A673 (cell line): ENCODE data around the gene TMEM26. TPM values are rescaled to one million over a fixed set of nuclear protein-coding genes. Genes with fewer than 3 reads are reported as not detected.

ENCODE experiments used
- BruUV-seq: library from RNA; stranded (reverse); fragments of 400-500 nt; replicated peaks from 2 replicates; lab custom pipeline; 2021; lab: Mats Ljungman, UMichigan
- CTCF ChIA-PET: fragments of 300-600 bp; sonication (Branson Sonifier 250); formaldehyde crosslinking; loops from one replicate; lab custom pipeline; 2022; ENCODE audit warnings: antibody characterized with exemption; lab: Charles Lee
- POLR2A ChIA-PET: fragments of 300-600 bp; sonication (Branson Sonifier 250); formaldehyde crosslinking; loops from one replicate; lab custom pipeline; 2022; ENCODE audit warnings: antibody characterized with exemption; ENCODE audit not compliant: low non-redundant PET; lab: Charles Lee
- DNase-seq: peaks from one replicate; pipeline ENCODE4 v3.0.0-alpha.2; 2015; ENCODE audit warnings: low spot score
- H3K27ac ChIP-seq: fragments of 200-600 bp; sonication (generic); 2 replicates; pipeline ENCODE4 v1.5.1; 2016; ENCODE audit warnings: mixed run types, low read depth, mild to moderate bottlenecking, mixed read lengths, antibody characterized with exemption, low read length; ENCODE audit not compliant: poor library complexity, severe bottlenecking
- H3K27me3 ChIP-seq: fragments of 200-600 bp; sonication (generic); replicated peaks from 2 replicates; pipeline ENCODE4 v1.6.1; 2017; ENCODE audit warnings: mixed run types, low read depth, mild to moderate bottlenecking, mixed read lengths, antibody characterized with exemption, low read length; ENCODE audit not compliant: insufficient read depth, poor library complexity
- H3K36me3 ChIP-seq: fragments of 200-600 bp; sonication (generic); 2 replicates; pipeline ENCODE4 v1.6.1; 2016; ENCODE audit warnings: mixed run types, mild to moderate bottlenecking, mixed read lengths, antibody characterized with exemption, low read length; ENCODE audit not compliant: insufficient read depth, poor library complexity, severe bottlenecking
- H3K4me1 ChIP-seq: fragments of 200-600 bp; sonication (generic); 2 replicates; pipeline ENCODE4 v1.6.1; 2017; ENCODE audit warnings: mixed run types, mild to moderate bottlenecking, mixed read lengths, antibody characterized with exemption, low read length; ENCODE audit not compliant: insufficient read depth, poor library complexity, severe bottlenecking
- H3K4me3 ChIP-seq: fragments of 200-600 bp; sonication (generic); 2 replicates; pipeline ENCODE4 v1.5.1; 2016; ENCODE audit warnings: low read depth, mixed run types, mild to moderate bottlenecking, mixed read lengths, low read length; ENCODE audit not compliant: poor library complexity, severe bottlenecking
- H3K9me3 ChIP-seq: fragments of 200-600 bp; sonication (generic); 2 replicates; pipeline ENCODE4 v1.6.1; 2016; ENCODE audit warnings: mixed run types, low read depth, mild to moderate bottlenecking, mixed read lengths, antibody characterized with exemption, low read length; ENCODE audit not compliant: poor library complexity, severe bottlenecking
- EZH2 ChIP-seq: fragments of 200-600 bp; sonication (generic); IDR thresholded peaks from 2 replicates; pipeline ENCODE4 v1.6.1; 2017; ENCODE audit warnings: borderline replicate concordance, low read depth, mild to moderate bottlenecking, mixed read lengths, antibody characterized with exemption, low read length; ENCODE audit not compliant: poor library complexity, severe bottlenecking
- intact Hi-C: fragments of 100-400 bp; cut with micrococcal nuclease; formaldehyde crosslinking; loops from one replicate; pipeline ENCODE4 v1.10.0; 2022; ENCODE audit not compliant: unreplicated experiment
- total RNA-seq: library from RNA; stranded (reverse); gene quantifications from 2 replicates; pipeline ENCODE4 v1.2.3, GENCODE V29; 2021
- TF ChIP-seq, protein P1 (sequence below): fragments of 300-800, 200-600 bp; sonication (generic); conservative IDR thresholded peaks from 2 replicates; pipeline ENCODE4 v1.5.1; 2017; ENCODE audit warnings: low read depth, mild to moderate bottlenecking, antibody characterized with exemption, low read length, moderate library complexity, mixed read lengths

Gene TMEM26
- total RNA-seq, 1 experiment from 2014 or later: not detected

DNA sequence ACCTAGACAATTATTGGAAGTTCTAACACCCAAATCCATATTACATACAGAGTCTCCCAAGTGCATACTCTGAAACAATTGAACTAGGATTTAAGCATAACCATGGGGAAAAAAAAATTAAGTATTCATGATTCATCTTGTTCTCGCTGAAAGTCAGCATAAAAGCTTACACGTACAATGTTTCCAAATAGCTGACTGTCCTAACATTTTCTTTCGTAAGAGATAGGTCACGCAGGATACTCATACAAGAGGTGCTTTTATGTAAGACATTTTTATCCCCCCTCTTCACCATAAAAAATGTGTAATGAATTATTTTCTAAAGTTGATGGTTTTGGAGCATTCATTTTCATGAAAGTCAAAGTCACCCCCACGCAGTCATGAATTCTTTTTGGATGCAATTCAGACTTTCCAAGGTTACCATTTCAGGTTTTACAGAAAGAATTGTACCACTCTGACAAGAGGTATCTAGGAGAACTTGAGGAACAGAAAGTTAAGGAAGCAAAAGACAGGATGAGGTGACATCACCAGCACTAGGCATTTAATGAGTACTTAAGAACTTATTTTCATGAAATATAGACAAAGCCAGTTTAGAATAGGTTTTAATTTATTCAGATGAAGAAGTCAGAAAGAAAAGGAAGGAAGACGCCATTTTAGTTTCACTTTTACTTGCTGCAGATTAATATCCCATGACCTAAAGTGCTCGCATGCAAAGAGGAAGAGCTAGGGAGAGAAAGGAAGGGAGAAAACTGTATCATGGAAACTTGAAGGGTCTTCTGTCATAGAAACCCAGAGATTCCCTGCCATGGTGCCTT lies 55.8 kb downstream of the TMEM26 start:
- no TSS peak for BruUV-seq
- ChIA-PET CTCF (no interaction called here), POLR2A (no interaction called here)
- Histone ChIP-seq H3K36me3 (no peaks in the 10 kb centered on the region), H3K4me1 (peaks cover 9% of the 10 kb centered on the region), H3K27ac (peak overlapping the region; percentile 32), H3K4me3 (peak overlapping the region; percentile 27), H3K9me3 (no peaks in the 10 kb centered on the region), H3K27me3 (no peaks in the 10 kb centered on the region)
- DNase-seq: peak; percentile 47
- intact Hi-C loops: no loop called here
- TF ChIP-seq, protein P1, sequence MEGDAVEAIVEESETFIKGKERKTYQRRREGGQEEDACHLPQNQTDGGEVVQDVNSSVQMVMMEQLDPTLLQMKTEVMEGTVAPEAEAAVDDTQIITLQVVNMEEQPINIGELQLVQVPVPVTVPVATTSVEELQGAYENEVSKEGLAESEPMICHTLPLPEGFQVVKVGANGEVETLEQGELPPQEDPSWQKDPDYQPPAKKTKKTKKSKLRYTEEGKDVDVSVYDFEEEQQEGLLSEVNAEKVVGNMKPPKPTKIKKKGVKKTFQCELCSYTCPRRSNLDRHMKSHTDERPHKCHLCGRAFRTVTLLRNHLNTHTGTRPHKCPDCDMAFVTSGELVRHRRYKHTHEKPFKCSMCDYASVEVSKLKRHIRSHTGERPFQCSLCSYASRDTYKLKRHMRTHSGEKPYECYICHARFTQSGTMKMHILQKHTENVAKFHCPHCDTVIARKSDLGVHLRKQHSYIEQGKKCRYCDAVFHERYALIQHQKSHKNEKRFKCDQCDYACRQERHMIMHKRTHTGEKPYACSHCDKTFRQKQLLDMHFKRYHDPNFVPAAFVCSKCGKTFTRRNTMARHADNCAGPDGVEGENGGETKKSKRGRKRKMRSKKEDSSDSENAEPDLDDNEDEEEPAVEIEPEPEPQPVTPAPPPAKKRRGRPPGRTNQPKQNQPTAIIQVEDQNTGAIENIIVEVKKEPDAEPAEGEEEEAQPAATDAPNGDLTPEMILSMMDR: no peak
- no peak for TF ChIP-seq EZH2

DNA sequence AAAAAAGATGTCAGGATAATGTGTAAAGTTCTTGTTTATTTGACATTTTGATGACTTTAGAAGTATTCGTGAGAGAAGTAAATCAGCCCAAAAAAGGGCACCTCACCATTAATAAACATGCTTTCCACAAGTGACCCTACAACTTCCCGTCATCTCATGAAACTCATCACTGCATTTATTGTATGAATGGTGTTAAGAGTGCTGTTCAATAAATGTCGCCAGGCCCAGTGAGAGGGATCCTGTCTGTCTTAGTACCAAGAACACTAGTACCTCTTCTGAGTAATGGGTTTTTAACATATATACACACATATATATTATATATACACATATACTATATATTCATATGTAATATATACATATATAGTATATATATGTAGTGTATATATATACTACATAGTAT lies 61.9 kb downstream of the TMEM26 start:
- ChIA-PET POLR2A (no interaction called here), CTCF (no interaction called here)
- no TSS peak for BruUV-seq

DNA sequence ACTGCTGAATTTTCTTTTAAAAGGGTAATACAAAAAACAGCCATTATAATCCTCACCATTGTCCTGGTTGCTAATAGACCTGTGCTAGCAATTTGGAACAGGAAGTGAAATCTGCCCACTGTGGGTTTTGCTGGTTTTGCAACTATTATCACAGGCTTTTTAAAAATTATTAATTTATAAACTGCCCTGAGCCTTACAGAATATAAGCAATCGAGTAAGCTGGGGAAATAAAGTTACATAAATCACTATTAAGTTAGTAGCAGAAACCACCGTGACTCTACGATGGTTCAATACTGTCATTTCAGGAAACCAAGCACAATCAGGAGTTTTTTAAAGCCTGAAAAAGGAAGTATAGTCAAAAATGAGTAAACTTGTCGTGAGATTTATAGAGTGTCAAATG lies 62.3 kb downstream of the TMEM26 start:
- no peak for DNase-seq
- H3K9me3 ChIP-seq: no peaks in the 10 kb centered on the region
- ChIA-PET CTCF (no interaction called here), POLR2A (no interaction called here)
- H3K27me3 ChIP-seq: no peaks in the 10 kb centered on the region
- no peak overlapping the region for H3K27ac ChIP-seq
- intact Hi-C loops: no loop called here
- H3K4me3 ChIP-seq: no peak overlapping the region
- TF ChIP-seq EZH2: no peak
- TF ChIP-seq, protein P1: no peak
- BruUV-seq: no TSS peak
- peaks cover 6% of the 10 kb centered on the region for H3K4me1 ChIP-seq
- H3K36me3 ChIP-seq: no peaks in the 10 kb centered on the region

More for the DNA sequence above, 61.9 kb downstream of the TMEM26 start:
- Histone ChIP-seq H3K4me3 (no peak overlapping the region), H3K9me3 (no peaks in the 10 kb centered on the region), H3K36me3 (no peaks in the 10 kb centered on the region), H3K27me3 (no peaks in the 10 kb centered on the region), H3K4me1 (peaks cover 5% of the 10 kb centered on the region), H3K27ac (no peak overlapping the region)
- DNase-seq: no peak
- intact Hi-C loops: no loop called here
- TF ChIP-seq EZH2: no peak
- TF ChIP-seq, protein P1: no peak
